PC-3 (cell line): ENCODE measurements around the gene DSTN.

ENCODE experiments used
- EZH2phosphoT487 ChIP-seq: fragments of 300-600 bp; sonication (generic); IDR thresholded peaks from 2 replicates; pipeline ENCODE4 v1.6.1; 2018; ENCODE audit warnings: mild to moderate bottlenecking, antibody characterized with exemption, low read length, borderline replicate concordance
- TF ChIP-seq, protein P1 (sequence below): fragments of 300-600 bp; sonication (generic); conservative IDR thresholded peaks from 2 replicates; pipeline ENCODE4 v1.5.1; 2017; ENCODE audit warnings: antibody characterized with exemption, low read depth, mild to moderate bottlenecking, low read length

DNA sequence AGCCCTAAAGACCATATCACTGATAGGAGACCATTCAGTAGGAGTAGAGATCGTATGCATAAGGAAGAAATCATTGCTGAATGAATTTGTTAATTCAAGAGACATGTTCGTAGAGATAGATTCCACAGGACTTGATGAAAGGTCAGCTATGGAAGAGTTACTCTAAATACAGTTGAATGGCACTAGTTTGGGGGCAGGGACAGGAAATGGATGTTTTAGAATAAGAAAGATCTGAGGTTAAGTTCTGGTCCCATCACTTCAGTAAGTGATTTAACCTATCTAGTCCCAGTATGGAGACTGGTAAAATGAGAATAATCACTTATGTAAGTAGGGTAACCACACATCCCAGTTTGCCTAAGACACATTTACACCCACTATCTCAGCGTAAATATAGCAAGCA, 35.8 kb upstream of the DSTN start:
- TF ChIP-seq, protein P1, sequence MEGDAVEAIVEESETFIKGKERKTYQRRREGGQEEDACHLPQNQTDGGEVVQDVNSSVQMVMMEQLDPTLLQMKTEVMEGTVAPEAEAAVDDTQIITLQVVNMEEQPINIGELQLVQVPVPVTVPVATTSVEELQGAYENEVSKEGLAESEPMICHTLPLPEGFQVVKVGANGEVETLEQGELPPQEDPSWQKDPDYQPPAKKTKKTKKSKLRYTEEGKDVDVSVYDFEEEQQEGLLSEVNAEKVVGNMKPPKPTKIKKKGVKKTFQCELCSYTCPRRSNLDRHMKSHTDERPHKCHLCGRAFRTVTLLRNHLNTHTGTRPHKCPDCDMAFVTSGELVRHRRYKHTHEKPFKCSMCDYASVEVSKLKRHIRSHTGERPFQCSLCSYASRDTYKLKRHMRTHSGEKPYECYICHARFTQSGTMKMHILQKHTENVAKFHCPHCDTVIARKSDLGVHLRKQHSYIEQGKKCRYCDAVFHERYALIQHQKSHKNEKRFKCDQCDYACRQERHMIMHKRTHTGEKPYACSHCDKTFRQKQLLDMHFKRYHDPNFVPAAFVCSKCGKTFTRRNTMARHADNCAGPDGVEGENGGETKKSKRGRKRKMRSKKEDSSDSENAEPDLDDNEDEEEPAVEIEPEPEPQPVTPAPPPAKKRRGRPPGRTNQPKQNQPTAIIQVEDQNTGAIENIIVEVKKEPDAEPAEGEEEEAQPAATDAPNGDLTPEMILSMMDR: no peak
- no peak for TF ChIP-seq EZH2phosphoT487
